Right lobe of liver (tissue), 6 donors: ENCODE data around the gene CACNA2D3. TPM values are rescaled to one million over a fixed set of nuclear protein-coding genes. Genes with fewer than 3 reads are reported as not detected.

Experiments
- ATAC-seq, 4 donors: fragments of 200-7000 bp; cut with Tn5 transposase; one replicate each; pipeline ENCODE4 v1.9.1; 2020; ENCODE audit warnings: mild to moderate bottlenecking in 4 of 4, moderate library complexity in 4 of 4
- DNase-seq, 3 donors: peaks; one replicate each; pipeline ENCODE4 v3.0.0-alpha.2; 2020
- H3K27ac ChIP-seq, 3 donors: fragments of 200-600 bp; one replicate each; pipeline ENCODE4 v1.8.0; 2022
- H3K27me3 ChIP-seq, 2 donors: fragments of 200-600 bp; one replicate each; pipeline ENCODE4 v1.8.0; 2022
- H3K36me3 ChIP-seq, 4 donors: fragments of 200-600 bp; sonication (generic) in 1 of 4; one replicate each; pipeline versions ENCODE4 v1.5.1 to v1.8.0; 2017 to 2022; ENCODE audit warnings: control low read depth in 1 of 4
- H3K4me1 ChIP-seq, 4 donors: fragments of 200-600 bp; sonication (generic) in 1 of 4; one replicate each; pipeline versions ENCODE4 v1.5.1 to v1.8.0; 2017 to 2022; ENCODE audit warnings: control low read depth in 1 of 4
- H3K4me3 ChIP-seq, 3 donors: fragments of 200-600 bp; one replicate each; pipeline ENCODE4 v1.8.0; 2022
- H3K9me3 ChIP-seq, 4 donors: fragments of 200-600 bp; sonication (generic) in 1 of 4; one replicate each; pipeline versions ENCODE4 v1.5.1 to v1.8.0; 2017 to 2022; ENCODE audit warnings: control low read depth in 1 of 4
- CTCF ChIP-seq, 4 donors: fragments of 200-600 bp in 3 of 4; fragments of 450-650 bp in 1 of 4; IDR thresholded peaks; one replicate each; pipeline versions ENCODE4 v1.5.1 to v1.8.0; 2016 to 2022; ENCODE audit warnings: antibody characterized with exemption in 4 of 4, mild to moderate bottlenecking in 2 of 4
- POLR2A ChIP-seq: fragments of 450-650 bp; IDR thresholded peaks from one replicate; pipeline ENCODE4 v1.6.1; 2017; ENCODE audit warnings: antibody characterized with exemption, mild to moderate bottlenecking
- WGBS: methylation state at CpG from one replicate; pipeline ENCODE4 v1.1.6; 2018; ENCODE audit warnings: low coverage, low lambda C conversion rate; ENCODE audit not compliant: insufficient coverage; ENCODE audit errors: missing lambda C conversion rate; 5-methylcytosine and 5-hydroxymethylcytosine counted together
- intact Hi-C, 2 donors: fragments of 100-400 bp; cut with DNase I; formaldehyde crosslinking; loops; one replicate each; pipeline versions ENCODE4 v1.11.2 to v1.14.1; 2022
- total RNA-seq, 6 experiments: library from RNA; depleted of rRNA in 2 of 6; stranded (reverse); fragments of >200 nt in 2 of 6; fragmentation: NEBNext Ultra II Directional in 3 of 6; extraction: Animal tissue kit (Norgen Biotek cat#: 25700) in 3 of 6; gene quantifications; one replicate each; pipeline versions ENCODE4 v1.1.0 to v1.2.4, GENCODE V29; 2016 to 2023
- donor health status: DM: no; HTN: yes; CAD: no.
- donor health status: DM: no; HTN: no; CAD: no.
- donor health status: DM: no; HTN: no; CAD: no.
- donor health status: DM: no; HTN: yes; CAD: no.
- donor health status: DM: no; HTN: yes; CAD: no.

CACNA2D3 gene
- total RNA-seq, 6 experiments from 2014 or later = 0.28 to 0.87 TPM; not detected in 4

- intact Hi-C loops = no loop called here
- H3K27ac ChIP-seq = no peak overlapping the region
- no peaks in the 10 kb centered on the region for H3K36me3 ChIP-seq
- H3K4me1 ChIP-seq = no peaks in the 10 kb centered on the region
- H3K27me3 ChIP-seq = no peaks in the 10 kb centered on the region
- TF ChIP-seq CTCF (IDR thresholded peaks at IDR 0.05) (no peak), POLR2A (no peak)
- ATAC-seq = no peak
- H3K9me3 ChIP-seq = no peaks in the 10 kb centered on the region
- DNase-seq = no peak
- H3K4me3 ChIP-seq = no peak overlapping the region
Measured at GRCh38 chr3:54565956-54566355, 443.6 kb downstream of the CACNA2D3 start.

- WGBS = 31% methylated on average over 3 of the region's 3 CpGs
- TF ChIP-seq POLR2A (no peak), CTCF (IDR thresholded peaks at IDR 0.05) (no peak)
- no peaks in the 10 kb centered on the region for H3K36me3 ChIP-seq
- no peaks in the 10 kb centered on the region for H3K9me3 ChIP-seq
- ATAC-seq (no peak), DNase-seq (no peak)
- H3K4me1 ChIP-seq = no peaks in the 10 kb centered on the region
- intact Hi-C loops = no loop called here
- H3K27me3 ChIP-seq = no peaks in the 10 kb centered on the region
- H3K27ac ChIP-seq = no peak overlapping the region
- H3K4me3 ChIP-seq = no peak overlapping the region
Measured at GRCh38 chr3:54567949-54568348, 445.6 kb downstream of the CACNA2D3 start.

GRCh38 chr3:54570008-54570407, 447.7 kb downstream of the CACNA2D3 start:
- WGBS = 56% methylated on average over 2 of the region's 7 CpGs
- intact Hi-C loops = no loop called here
- no peaks in the 10 kb centered on the region for H3K36me3 ChIP-seq
- no peaks in the 10 kb centered on the region for H3K9me3 ChIP-seq
- no peak for TF ChIP-seq POLR2A
- no peak for TF ChIP-seq CTCF (IDR thresholded peaks at IDR 0.05)
- no peaks in the 10 kb centered on the region for H3K4me1 ChIP-seq
- no peak overlapping the region for H3K27ac ChIP-seq
- H3K27me3 ChIP-seq = no peaks in the 10 kb centered on the region
- no peak for ATAC-seq
- no peak overlapping the region for H3K4me3 ChIP-seq
- DNase-seq = no peak

- intact Hi-C loops = no loop called here
- no peaks in the 10 kb centered on the region for H3K9me3 ChIP-seq
- TF ChIP-seq CTCF (IDR thresholded peaks at IDR 0.05) (no peak), POLR2A (no peak)
- H3K4me3 ChIP-seq = no peak overlapping the region
- 69% methylated on average over 4 of the region's 5 CpGs for WGBS
- H3K36me3 ChIP-seq = no peaks in the 10 kb centered on the region
- no peak overlapping the region for H3K27ac ChIP-seq
- H3K27me3 ChIP-seq = no peaks in the 10 kb centered on the region
- no peaks in the 10 kb centered on the region for H3K4me1 ChIP-seq
- no peak for DNase-seq
- ATAC-seq = no peak
Measured at GRCh38 chr3:54572197-54572895, 450.0 kb downstream of the CACNA2D3 start.

GRCh38 chr3:54573858-54574257, 451.5 kb downstream of the CACNA2D3 start:
- DNase-seq = no peak
- Histone ChIP-seq H3K4me3 (no peak overlapping the region), H3K4me1 (no peaks in the 10 kb centered on the region), H3K36me3 (no peaks in the 10 kb centered on the region), H3K9me3 (no peaks in the 10 kb centered on the region), H3K27me3 (no peaks in the 10 kb centered on the region), H3K27ac (no peak overlapping the region)
- 43% methylated on average over 8 of the region's 8 CpGs for WGBS
- intact Hi-C loops = no loop called here
- no peak for ATAC-seq
- TF ChIP-seq CTCF (IDR thresholded peaks at IDR 0.05) (no peak), POLR2A (no peak)
